HG03342 (cell line): ENCODE data around the gene LPCAT4.

Experiments
- ATAC-seq: cut with Tn5 transposase; IDR thresholded peaks from one replicate; pipeline ENCODE4 v1.9.1; 2021; ENCODE audit warnings: mild to moderate bottlenecking, moderate library complexity; ENCODE audit not compliant: unreplicated experiment

LPCAT4 gene

GRCh38 chr15:34339946-34340345, 27.1 kb downstream of the LPCAT4 start:
- ATAC-seq = no peak

- ATAC-seq = no peak
Observed at GRCh38 chr15:34338347-34338746, 28.6 kb downstream of the LPCAT4 start.

- ATAC-seq = peak; percentile 68
Observed at GRCh38 chr15:34337557-34338306, 29.3 kb downstream of the LPCAT4 start, which contains the start of gene SLC12A6. Gene SLC12A6 (minus strand): TSS chr15:34337781. CDS start chr15:34336680, 1,101 bp downstream.

- peak; percentile 6 for ATAC-seq
Observed at GRCh38 chr15:34336991-34337556, 29.9 kb downstream of the LPCAT4 start.

- ATAC-seq = no peak
Observed at GRCh38 chr15:34336231-34336990, 30.6 kb downstream of the LPCAT4 start.

GRCh38 chr15:34335176-34336032, 31.6 kb downstream of the LPCAT4 start:
- no peak for ATAC-seq

GRCh38 chr15:34334672-34335071, 32.3 kb downstream of the LPCAT4 start:
- ATAC-seq = no peak

- ATAC-seq = no peak
Observed at GRCh38 chr15:34332553-34333120, 34.4 kb downstream of the LPCAT4 start.

- ATAC-seq = no peak
Observed at GRCh38 chr15:34331809-34332208, 35.2 kb downstream of the LPCAT4 start.

- no peak for ATAC-seq
Observed at GRCh38 chr15:34330279-34330678, 36.7 kb downstream of the LPCAT4 start.

GRCh38 chr15:34329006-34329405, 38.0 kb downstream of the LPCAT4 start:
- no peak for ATAC-seq

- ATAC-seq = no peak
Observed at GRCh38 chr15:34327906-34328305, 39.1 kb downstream of the LPCAT4 start.

GRCh38 chr15:34325368-34325767, 41.6 kb downstream of the LPCAT4 start:
- ATAC-seq = no peak

- ATAC-seq = no peak
Observed at GRCh38 chr15:34324933-34325332, 42.1 kb downstream of the LPCAT4 start.

GRCh38 chr15:34323217-34323616, 43.8 kb downstream of the LPCAT4 start:
- no peak for ATAC-seq

GRCh38 chr15:34318277-34319079, 48.5 kb downstream of the LPCAT4 start:
- ATAC-seq = peak; percentile 79

- ATAC-seq = no peak
Observed at GRCh38 chr15:34314491-34315490, 52.2 kb downstream of the LPCAT4 start.

- ATAC-seq = no peak
Observed at GRCh38 chr15:34311563-34311962, 55.4 kb downstream of the LPCAT4 start.
